T-helper 17 cell (primary cell): Measurements from ENCODE around the gene C6orf136. TPM values are rescaled to one million over a fixed set of nuclear protein-coding genes. Genes with fewer than 3 reads are reported as not detected.
A peak's percentile ranks its signal among the peaks of the same experiment; 100 is the strongest.
"Not testable (repeated sequence)": the region's sequence is repeated elsewhere in the genome, so short reads cannot be mapped to it uniquely, and the experiment has no call there.

Source experiments
- ATAC-seq: fragments of 150-1000 bp; cut with Tn5 transposase; 2 replicates; pipeline ENCODE4 v1.10.0; 2021; ENCODE audit warnings: mild to moderate bottlenecking, moderate library complexity
- DNase-seq, 3 donors: peaks; one replicate each; pipeline versions ENCODE4 v3.0.0 to v3.0.0-alpha.2; 2020 to 2021
- H3K9me3 ChIP-seq: one replicate; pipeline ENCODE4 v1.7.0; 2013; ENCODE audit warnings: low read length, mild to moderate bottlenecking; ENCODE audit not compliant: control insufficient read depth, poor library complexity, severe bottlenecking
- H3K27ac Mint-ChIP-seq: one replicate; pipeline ENCODE4 v1.8.0; 2022; ENCODE audit warnings: mild to moderate bottlenecking, moderate library complexity, mixed read lengths
- H3K27me3 Mint-ChIP-seq: one replicate; pipeline ENCODE4 v1.8.0; 2022; ENCODE audit warnings: mixed read lengths
- H3K36me3 Mint-ChIP-seq: one replicate; pipeline ENCODE4 v1.8.0; 2022; ENCODE audit warnings: low read depth, mixed read lengths
- H3K4me1 Mint-ChIP-seq: one replicate; pipeline ENCODE4 v1.8.0; 2022; ENCODE audit warnings: mild to moderate bottlenecking, mixed read lengths
- H3K4me3 Mint-ChIP-seq: one replicate; pipeline ENCODE4 v1.8.0; 2022; ENCODE audit warnings: mild to moderate bottlenecking, moderate library complexity, mixed read lengths
- total RNA-seq, 4 donors: library from RNA in 2 of 4; stranded (reverse) in 2 of 4; gene quantifications; one replicate each; pipeline ENCODE4 v1.2.3 and lab custom pipeline; 2022 to 2026

The C6orf136 gene, protein sequence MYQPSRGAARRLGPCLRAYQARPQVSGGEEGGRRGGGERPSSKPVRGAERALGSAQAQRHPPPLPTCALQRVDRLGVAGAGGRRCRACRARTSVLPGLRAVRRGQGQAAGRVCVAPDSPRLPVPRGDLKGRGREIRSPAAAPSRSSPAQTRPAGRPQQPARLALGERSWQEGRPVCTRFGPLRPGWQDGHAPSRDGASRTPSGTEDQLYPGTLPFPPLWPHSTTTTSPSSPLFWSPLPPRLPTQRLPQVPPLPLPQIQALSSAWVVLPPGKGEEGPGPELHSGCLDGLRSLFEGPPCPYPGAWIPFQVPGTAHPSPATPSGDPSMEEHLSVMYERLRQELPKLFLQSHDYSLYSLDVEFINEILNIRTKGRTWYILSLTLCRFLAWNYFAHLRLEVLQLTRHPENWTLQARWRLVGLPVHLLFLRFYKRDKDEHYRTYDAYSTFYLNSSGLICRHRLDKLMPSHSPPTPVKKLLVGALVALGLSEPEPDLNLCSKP
- total RNA-seq: 10 to 100 TPM; 32.6 to 37.0 TPM
- 7.6 to 11.6 reads per million in 2 donors for total RNA-seq (lab: John Stamatoyannopoulos, UW)

DNA sequence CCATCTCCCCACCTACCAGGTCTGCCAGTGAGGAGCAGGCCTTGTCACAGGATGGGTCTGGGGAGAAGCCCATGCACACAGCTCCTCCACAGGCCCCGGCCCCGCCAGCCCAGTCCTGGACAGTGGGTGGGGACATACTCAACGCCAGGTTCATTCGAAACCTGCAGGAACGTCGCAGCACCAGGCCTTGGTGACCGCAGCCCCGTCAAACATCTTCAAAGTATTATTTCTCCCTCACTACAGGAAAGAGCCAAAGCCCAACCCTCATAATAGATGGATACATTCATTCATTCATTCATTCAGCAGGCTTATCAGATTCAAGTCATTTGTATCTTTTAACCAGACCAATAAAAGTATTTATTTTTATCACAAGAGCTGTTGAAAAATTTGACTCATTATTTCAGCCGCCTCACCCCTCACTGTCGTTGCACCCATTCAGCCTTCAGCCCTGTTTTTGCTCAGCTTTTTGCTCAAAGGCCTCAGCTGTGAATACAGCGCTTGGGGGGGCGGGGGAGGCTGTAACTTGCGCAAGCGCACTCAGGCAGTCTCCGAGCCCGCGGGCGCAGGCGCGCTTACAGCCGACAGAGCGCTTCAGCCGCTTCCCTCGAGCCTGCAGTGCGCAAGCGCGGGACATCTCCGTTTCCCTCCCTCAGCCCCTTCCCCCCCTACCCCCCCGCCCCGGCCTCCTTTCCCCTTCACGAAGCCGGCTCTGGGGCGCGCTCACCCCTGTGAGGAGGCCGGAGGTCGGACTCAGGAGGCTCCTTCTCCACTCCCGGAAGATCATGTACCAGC lies at the start of gene C6orf136:
TSS of gene C6orf136 (plus strand) at position 684 of the 792 bp plus-strand sequence. CDS start at position 783, 99 bp downstream.
- no peaks in the 10 kb centered on the region for H3K9me3 ChIP-seq
- ATAC-seq: peak; percentile 83
- Mint-ChIP-seq H3K4me1 (peaks cover 19% of the 10 kb centered on the region), H3K27ac (peak within 1 kb of the TSS; percentile 75), H3K36me3 (peaks cover 4% of the 10 kb centered on the region), H3K27me3 (no peaks in the 10 kb centered on the region), H3K4me3 (peak within 1 kb of the TSS; percentile 91)
- DNase-seq: peak; percentile 84 to 92 (median 92)

DNA sequence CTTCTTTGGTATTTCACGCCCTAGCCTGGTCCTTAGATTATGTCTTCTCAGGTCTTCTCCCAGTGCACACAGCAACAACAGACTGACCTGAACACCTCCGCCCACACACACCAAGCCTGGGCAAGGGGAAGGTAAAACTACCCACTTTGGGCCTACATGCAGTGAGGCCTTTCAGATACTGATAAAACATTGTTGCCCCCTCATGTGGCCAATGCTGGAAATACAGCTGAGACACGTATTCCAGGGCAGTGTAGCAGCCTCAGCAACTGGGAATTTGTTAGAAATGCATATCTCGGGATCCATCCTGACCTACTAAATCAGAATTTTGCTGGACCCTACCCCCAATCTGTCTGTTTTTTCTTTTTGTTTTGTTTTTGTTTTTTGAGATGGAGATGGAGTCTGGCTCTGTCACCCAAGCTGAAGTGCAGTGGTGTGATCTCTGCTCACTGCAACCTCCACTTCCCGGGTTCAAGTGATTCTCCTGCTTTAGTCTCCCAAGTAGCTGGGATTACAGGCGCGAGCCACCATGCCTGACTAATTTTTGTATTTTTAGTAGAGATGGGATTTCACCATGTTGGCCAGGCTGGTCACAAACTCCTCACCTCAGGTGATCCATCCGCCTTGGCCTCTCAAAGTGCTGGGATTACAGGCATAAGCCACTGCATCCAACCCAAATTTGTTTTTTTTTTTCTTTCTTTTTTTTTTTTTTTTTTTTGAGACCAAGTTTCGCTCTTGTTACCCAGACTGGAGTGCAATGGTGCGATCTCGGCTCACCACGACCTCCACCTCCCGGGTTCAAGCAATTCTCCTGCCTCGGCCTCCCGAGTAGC lies 49.4 kb upstream of the C6orf136 start:
- H3K4me3 Mint-ChIP-seq: peak overlapping the region; percentile 36
- not testable (repeated sequence) for H3K27me3 Mint-ChIP-seq, H3K36me3 Mint-ChIP-seq, H3K9me3 ChIP-seq
- H3K27ac Mint-ChIP-seq: peak overlapping the region; percentile 57
- H3K4me1 Mint-ChIP-seq: peaks cover 14% of the 10 kb centered on the region
- DNase-seq: peak; percentile 54 to 80 (median 57)
- ATAC-seq: peak; percentile 86

DNA sequence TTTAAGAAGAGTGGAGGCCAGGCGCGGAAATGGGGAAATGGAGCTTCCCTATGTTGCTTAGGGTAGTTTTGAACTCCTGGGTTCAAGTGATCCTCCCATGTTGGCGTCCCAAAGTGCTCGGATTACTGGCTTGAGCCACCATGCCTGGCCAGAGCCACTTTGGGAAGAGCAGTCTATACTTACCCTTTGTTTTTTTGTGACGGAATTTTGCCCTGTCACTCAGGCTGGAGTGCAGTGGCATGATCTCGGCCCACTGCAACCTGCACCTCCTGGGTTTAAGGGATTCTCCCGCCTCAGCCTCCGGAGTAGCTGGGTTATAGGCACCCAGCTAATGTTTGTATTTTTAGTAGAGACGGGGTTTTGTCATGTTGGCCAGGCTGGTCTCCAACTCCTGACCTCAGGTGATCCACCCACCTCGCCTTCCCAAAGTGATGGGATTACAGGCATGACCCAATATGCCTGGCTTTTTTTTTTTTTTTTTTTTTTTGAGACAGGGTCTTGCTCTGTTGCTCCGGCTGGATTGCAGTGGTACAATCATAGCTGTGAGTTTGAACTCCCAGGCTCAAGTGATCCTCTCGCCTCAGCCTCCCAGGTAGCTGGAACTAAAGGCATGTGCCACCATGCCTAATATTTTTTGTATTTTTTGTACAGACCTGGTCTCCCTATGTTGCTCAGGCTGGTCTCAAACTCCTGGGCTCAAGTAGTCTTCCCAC lies 47.9 kb upstream of the C6orf136 start:
- Mint-ChIP-seq H3K4me1 (peaks cover 21% of the 10 kb centered on the region), H3K4me3 (no peak overlapping the region), H3K36me3 (peaks cover 8% of the 10 kb centered on the region), H3K27me3 (no peaks in the 10 kb centered on the region), H3K27ac (no peak overlapping the region)
- ATAC-seq (no peak), DNase-seq (no peak)
- H3K9me3 ChIP-seq: no peaks in the 10 kb centered on the region

GRCh38 chr6:30599625-30600324 lies 47.2 kb upstream of the C6orf136 start:
- Mint-ChIP-seq H3K27me3 (no peaks in the 10 kb centered on the region), H3K27ac (peak overlapping the region; percentile 24), H3K4me3 (no peak overlapping the region), H3K4me1 (peaks cover 19% of the 10 kb centered on the region), H3K36me3 (peaks cover 8% of the 10 kb centered on the region)
- no peak for ATAC-seq
- DNase-seq: no peak
- H3K9me3 ChIP-seq: no peaks in the 10 kb centered on the region

- H3K4me3 Mint-ChIP-seq: no peak overlapping the region
- no peaks in the 10 kb centered on the region for H3K9me3 ChIP-seq
- peaks cover 18% of the 10 kb centered on the region for H3K4me1 Mint-ChIP-seq
- H3K36me3 Mint-ChIP-seq: peaks cover 8% of the 10 kb centered on the region
- H3K27ac Mint-ChIP-seq: peak overlapping the region; percentile 24
- ATAC-seq (no peak), DNase-seq (no peak)
- H3K27me3 Mint-ChIP-seq: no peaks in the 10 kb centered on the region
Observed at GRCh38 chr6:30600451-30600961, 46.4 kb upstream of the C6orf136 start.

- Mint-ChIP-seq H3K4me3 (no peak overlapping the region), H3K27me3 (no peaks in the 10 kb centered on the region), H3K4me1 (peaks cover 20% of the 10 kb centered on the region), H3K36me3 (peaks cover 11% of the 10 kb centered on the region), H3K27ac (peak overlapping the region; percentile 78)
- H3K9me3 ChIP-seq: no peaks in the 10 kb centered on the region
- DNase-seq: no peak
- no peak for ATAC-seq
Observed at GRCh38 chr6:30601436-30601814, 45.5 kb upstream of the C6orf136 start.

DNA sequence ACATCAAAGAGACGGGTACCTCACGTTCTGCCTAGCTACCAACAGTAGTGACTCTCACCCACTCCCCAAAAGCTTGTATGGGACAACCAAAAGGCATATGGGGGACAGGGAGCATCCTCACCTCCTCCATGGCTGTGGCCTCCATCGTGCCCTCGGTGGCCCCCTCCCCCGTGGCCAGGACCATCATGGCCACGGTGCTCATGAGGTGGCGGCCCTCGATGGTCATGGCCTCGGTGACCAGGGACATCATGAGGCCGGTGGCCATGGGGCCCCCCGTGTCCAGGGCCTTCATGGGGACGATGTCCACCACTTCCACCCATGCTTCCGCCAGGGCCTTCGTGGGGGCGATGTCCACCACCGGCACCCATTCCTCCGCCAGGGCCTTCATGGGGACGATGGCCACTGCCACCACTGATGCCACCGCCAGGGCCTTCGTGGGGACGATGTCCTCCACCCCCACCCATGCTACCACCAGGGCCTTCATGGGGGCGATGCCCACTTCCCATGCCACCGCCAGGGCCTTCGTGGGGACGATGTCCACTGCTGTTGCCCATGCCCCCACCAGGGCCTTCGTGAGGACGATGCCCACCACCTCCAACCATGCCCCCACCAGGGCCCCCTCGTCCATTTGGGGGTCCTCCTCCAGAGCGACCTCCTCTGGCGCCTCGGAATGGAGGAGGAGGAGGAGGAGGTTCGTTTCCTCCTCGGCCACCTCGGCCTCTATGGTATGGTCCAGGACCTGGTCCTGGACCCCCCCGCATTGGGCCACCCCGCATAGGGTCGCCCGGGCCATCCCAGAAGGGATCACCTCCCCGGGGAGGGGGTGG lies 44.9 kb upstream of the C6orf136 start:
- Mint-ChIP-seq H3K4me3 (no peak overlapping the region), H3K27me3 (no peaks in the 10 kb centered on the region), H3K4me1 (peaks cover 18% of the 10 kb centered on the region), H3K27ac (peak overlapping the region; percentile 27), H3K36me3 (peaks cover 12% of the 10 kb centered on the region)
- ATAC-seq (no peak), DNase-seq (no peak)
- no peaks in the 10 kb centered on the region for H3K9me3 ChIP-seq

- Mint-ChIP-seq H3K27ac (no peak overlapping the region), H3K4me3 (no peak overlapping the region), H3K36me3 (peaks cover 19% of the 10 kb centered on the region), H3K27me3 (no peaks in the 10 kb centered on the region), H3K4me1 (peaks cover 19% of the 10 kb centered on the region)
- DNase-seq (no peak), ATAC-seq (no peak)
- no peaks in the 10 kb centered on the region for H3K9me3 ChIP-seq
Observed at GRCh38 chr6:30603961-30604360, 43.0 kb upstream of the C6orf136 start.

- H3K27ac Mint-ChIP-seq: peak overlapping the region; percentile 97
Observed at GRCh38 chr6:30610065-30610464, 36.9 kb upstream of the C6orf136 start.

DNA sequence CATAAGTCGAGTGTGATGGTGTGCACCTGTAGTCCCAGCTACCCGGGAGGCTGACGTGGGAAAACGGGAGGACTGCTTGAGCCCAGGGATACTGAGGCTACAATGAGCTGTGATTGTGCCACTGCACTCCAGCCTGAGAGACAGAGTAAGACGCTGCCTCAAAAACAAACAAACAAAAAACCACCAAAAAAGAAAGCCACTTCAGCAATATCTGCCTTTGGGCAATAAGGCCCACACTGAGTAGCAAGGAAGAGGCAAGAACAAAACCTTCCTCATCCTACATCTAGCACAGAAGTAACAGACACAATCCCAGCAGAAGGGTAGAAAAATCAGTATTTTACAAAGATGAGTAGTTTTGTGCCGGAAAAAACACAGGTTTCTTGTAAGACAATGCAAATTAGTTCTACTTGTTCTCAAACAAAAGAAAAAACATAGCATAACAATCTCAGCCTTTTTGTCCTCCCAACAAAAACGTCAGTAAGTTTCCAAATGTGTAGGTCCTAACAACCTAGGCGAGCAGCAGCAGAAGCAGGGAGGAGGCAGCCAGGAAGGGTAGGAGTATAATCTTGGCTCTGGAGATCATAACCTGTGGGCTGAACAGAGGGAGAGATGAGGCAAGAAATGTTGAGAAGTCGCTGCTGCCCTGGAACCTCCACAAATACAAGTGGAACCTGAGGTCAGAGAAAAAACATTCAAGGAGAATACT lies 35.6 kb upstream of the C6orf136 start:
- Mint-ChIP-seq H3K27ac (peak overlapping the region; percentile 97), H3K36me3 (peaks cover 22% of the 10 kb centered on the region), H3K4me3 (no peak overlapping the region), H3K27me3 (no peaks in the 10 kb centered on the region), H3K4me1 (peaks cover 57% of the 10 kb centered on the region)
- no peak for ATAC-seq
- no peak for DNase-seq
- no peaks in the 10 kb centered on the region for H3K9me3 ChIP-seq

More at GRCh38 chr6:30610065-30610464, 36.9 kb upstream of the C6orf136 start:
- Mint-ChIP-seq H3K27me3 (no peaks in the 10 kb centered on the region), H3K36me3 (peaks cover 16% of the 10 kb centered on the region), H3K4me3 (no peak overlapping the region), H3K4me1 (peaks cover 52% of the 10 kb centered on the region)
- H3K9me3 ChIP-seq: no peaks in the 10 kb centered on the region
- DNase-seq (no peak), ATAC-seq (no peak)

GRCh38 chr6:30611856-30612194 lies 35.1 kb upstream of the C6orf136 start:
- H3K4me3 Mint-ChIP-seq: no peak overlapping the region

More at GRCh38 chr6:30611856-30612194, 35.1 kb upstream of the C6orf136 start:
- Mint-ChIP-seq H3K36me3 (peaks cover 21% of the 10 kb centered on the region), H3K27ac (peak overlapping the region; percentile 97), H3K4me1 (peaks cover 56% of the 10 kb centered on the region), H3K27me3 (no peaks in the 10 kb centered on the region)
- no peak for DNase-seq
- no peaks in the 10 kb centered on the region for H3K9me3 ChIP-seq
- no peak for ATAC-seq
